HepG2 (cell line): ENCODE measurements around the gene SLX9. TPM values are rescaled to one million over a fixed set of nuclear protein-coding genes. Genes with fewer than 3 reads are reported as not detected.

Source experiments
- ATAC-seq: fragments of 200-7000 bp; cut with Tn5 transposase; 3 replicates; pipeline ENCODE4 v1.9.1; 2020; ENCODE audit warnings: mild to moderate bottlenecking, moderate library complexity
- BruUV-seq: library from RNA; stranded (reverse); fragments of 400-500 nt; replicated peaks from 2 replicates; lab custom pipeline; 2021; lab: Mats Ljungman, UMichigan
- CTCF ChIA-PET: fragments of 300-600 bp; formaldehyde crosslinking; extraction: SDS; loops from one replicate; lab custom pipeline; 2021; ENCODE audit warnings: low total read pairs, inconsistent platforms, low intra/inter-chr PET ratio; lab: Yijun Ruan, JAX
- POLR2A ChIA-PET: fragments of 350-600 bp; sonication (Branson Sonifier 250); formaldehyde crosslinking; loops from one replicate; lab custom pipeline; 2020; ENCODE audit warnings: antibody characterized with exemption, inconsistent platforms; lab: Yijun Ruan, JAX
- DNase-seq: peaks from one replicate; pipeline ENCODE4 v3.0.0-alpha.2; 2015; ENCODE audit warnings: low spot score
- FAIRE-seq: peaks from 3 replicates; lab custom pipeline; 2011; peaks lifted over from hg19 to GRCh38; lab: Jason Lieb, UNC
- H2AFZ ChIP-seq: one replicate; pipeline ENCODE4 v1.6.1; 2011; ENCODE audit warnings: low read length, inconsistent platforms
- H3K27ac ChIP-seq: fragments of 300-600 bp; 3 replicates; pipeline ENCODE4 v1.8.0; 2011; ENCODE audit warnings: mixed run types, mild to moderate bottlenecking, mixed read lengths, low read length, inconsistent platforms; ENCODE audit not compliant: insufficient read depth; ENCODE audit errors: extremely low read length
- H3K27me3 ChIP-seq, 2 experiments: fragments of 200-600 bp in 1 of 2; 2 replicates in 1 of 2; 3 replicates in 1 of 2; pipeline versions ENCODE4 v1.6.0 to v1.8.0; 2011; ENCODE audit warnings: low read length in 2 of 2, mild to moderate bottlenecking in 2 of 2, moderate library complexity in 2 of 2, inconsistent platforms in 1 of 2; ENCODE audit not compliant: insufficient read depth in 2 of 2, control insufficient read depth in 1 of 2
- H3K36me3 ChIP-seq, 2 experiments: fragments of 200-600 bp in 1 of 2; replicated peaks in 1 of 2; 2 replicates in 1 of 2; 3 replicates in 1 of 2; pipeline versions ENCODE4 v1.5.1 to v1.8.0; 2011; ENCODE audit warnings: low read length in 2 of 2, inconsistent platforms in 1 of 2; ENCODE audit not compliant: insufficient read depth in 2 of 2, control insufficient read depth in 1 of 2
- H3K4me1 ChIP-seq: 2 replicates; pipeline ENCODE4 v1.5.1; 2012; ENCODE audit warnings: low read length, inconsistent platforms; ENCODE audit not compliant: insufficient read depth
- H3K4me2 ChIP-seq: 2 replicates; pipeline ENCODE4 v1.6.0; 2011; ENCODE audit warnings: low read depth, low read length, inconsistent platforms
- H3K4me3 ChIP-seq, 3 experiments: fragments of 200-600 bp in 1 of 3; sonication (generic), shearing (Covaris generic) in 1 of 3; replicated peaks in 1 of 3; 2 replicates each; pipeline ENCODE4 v1.5.1; 2011 to 2016; ENCODE audit warnings: low read length in 3 of 3, inconsistent platforms in 2 of 3, low read depth in 2 of 3, mild to moderate bottlenecking in 2 of 3, control low read depth in 1 of 3, mixed read lengths in 1 of 3; ENCODE audit not compliant: insufficient read depth in 1 of 3
- H3K79me2 ChIP-seq: one replicate; pipeline ENCODE4 v1.6.1; 2011; ENCODE audit warnings: low read length, inconsistent platforms; ENCODE audit not compliant: insufficient read depth
- H3K9ac ChIP-seq: 2 replicates; pipeline ENCODE4 v1.6.0; 2011; ENCODE audit warnings: mild to moderate bottlenecking, low read depth, low read length, inconsistent platforms; ENCODE audit not compliant: insufficient read depth
- H3K9me3 ChIP-seq: 2 replicates; pipeline ENCODE4 v1.5.1; 2012; ENCODE audit warnings: mild to moderate bottlenecking, low read length
- H4K20me1 ChIP-seq: 2 replicates; pipeline ENCODE4 v1.6.0; 2011; ENCODE audit warnings: inconsistent platforms, mild to moderate bottlenecking, low read length, moderate library complexity; ENCODE audit not compliant: insufficient read depth
- ATF2 ChIP-seq: sonication (generic); formaldehyde crosslinking; IDR thresholded peaks from 2 replicates; pipeline ENCODE4 v1.4.0; 2020; ENCODE audit warnings: missing genetic modification reagents
- BCL3 ChIP-seq: sonication (generic); formaldehyde crosslinking; IDR thresholded peaks from 2 replicates; pipeline ENCODE4 v1.5.1; 2020; ENCODE audit warnings: mild to moderate bottlenecking, missing genetic modification reagents, moderate library complexity
- ONECUT2 ChIP-seq: sonication (generic); formaldehyde crosslinking; IDR thresholded peaks from 2 replicates; pipeline ENCODE4 v1.4.0; 2020; ENCODE audit warnings: missing genetic modification reagents
- ZBTB38 ChIP-seq: sonication (generic); formaldehyde crosslinking; IDR thresholded peaks from 2 replicates; pipeline ENCODE4 v1.5.1; 2020; ENCODE audit warnings: mild to moderate bottlenecking, missing genetic modification reagents
- ZNF136 ChIP-seq: sonication (generic); formaldehyde crosslinking; IDR thresholded peaks from 2 replicates; pipeline ENCODE4 v1.8.1; 2022; ENCODE audit warnings: low read depth, mild to moderate bottlenecking, moderate library complexity, missing genetic modification reagents
- WGBS: methylation state at CpG from one replicate; pipeline ENCODE4 v1.1.6; 2017; ENCODE audit warnings: low lambda C conversion rate; 5-methylcytosine and 5-hydroxymethylcytosine counted together
- in situ Hi-C: cut with HindIII; loops from 2 replicates; pipeline ENCODE4 v1.10.0; 2017; ENCODE audit warnings: low pct_unique_long_range_greater_than_20kb; ENCODE audit not compliant: extremely low pct_ligation_motif_present
- intact Hi-C: fragments of 100-400 bp; cut with micrococcal nuclease; formaldehyde crosslinking; loops from one replicate; pipeline ENCODE4 v1.10.0; 2022; ENCODE audit not compliant: unreplicated experiment
- polyA plus RNA-seq, 8 experiments: library from polyadenylated mRNA; depleted of rRNA in 3 of 8; stranded (reverse) in 7 of 8; unstranded in 1 of 8; fragments of >200 nt; fragmentation: Illumina TruSeq in 4 of 8; extraction: Trizol in 4 of 8; gene quantifications; 2 replicates each; pipeline versions ENCODE4 v1.2.1 to v1.2.3, GENCODE V29; 2011 to 2016; ENCODE audit warnings: low read depth in 4 of 8, missing spikeins in 1 of 8, mixed read lengths in 1 of 8; ENCODE audit not compliant: insufficient read depth in 1 of 8
- total RNA-seq, 5 experiments: library from RNA; depleted of rRNA; stranded (reverse); fragments of >200 nt; fragmentation: Illumina TruSeq; extraction: Trizol; gene quantifications; 2 replicates each; pipeline ENCODE4 v1.2.3, GENCODE V29; 2016; ENCODE audit warnings: low read depth in 1 of 5
- TF ChIP-seq, protein P1 (sequence below): sonication (generic); formaldehyde crosslinking; conservative IDR thresholded peaks from 2 replicates; pipeline ENCODE4 v1.4.0; 2020; ENCODE audit warnings: missing genetic modification reagents
- TF ChIP-seq, protein P2 (sequence below): sonication (generic); formaldehyde crosslinking; IDR thresholded peaks from 2 replicates; pipeline ENCODE4 v1.8.1; 2023; ENCODE audit warnings: missing genetic modification reagents, inconsistent platforms, borderline replicate concordance

The SLX9 gene
- total and polyA plus RNA-seq, 2 of the 13 experiments (the other 11 are each of a cell fraction or from before 2014, with no cell fraction given) = 21.0 to 47.1 TPM

- TF ChIP-seq, protein P1, sequence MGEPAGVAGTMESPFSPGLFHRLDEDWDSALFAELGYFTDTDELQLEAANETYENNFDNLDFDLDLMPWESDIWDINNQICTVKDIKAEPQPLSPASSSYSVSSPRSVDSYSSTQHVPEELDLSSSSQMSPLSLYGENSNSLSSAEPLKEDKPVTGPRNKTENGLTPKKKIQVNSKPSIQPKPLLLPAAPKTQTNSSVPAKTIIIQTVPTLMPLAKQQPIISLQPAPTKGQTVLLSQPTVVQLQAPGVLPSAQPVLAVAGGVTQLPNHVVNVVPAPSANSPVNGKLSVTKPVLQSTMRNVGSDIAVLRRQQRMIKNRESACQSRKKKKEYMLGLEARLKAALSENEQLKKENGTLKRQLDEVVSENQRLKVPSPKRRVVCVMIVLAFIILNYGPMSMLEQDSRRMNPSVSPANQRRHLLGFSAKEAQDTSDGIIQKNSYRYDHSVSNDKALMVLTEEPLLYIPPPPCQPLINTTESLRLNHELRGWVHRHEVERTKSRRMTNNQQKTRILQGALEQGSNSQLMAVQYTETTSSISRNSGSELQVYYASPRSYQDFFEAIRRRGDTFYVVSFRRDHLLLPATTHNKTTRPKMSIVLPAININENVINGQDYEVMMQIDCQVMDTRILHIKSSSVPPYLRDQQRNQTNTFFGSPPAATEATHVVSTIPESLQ (CRISPR knock-in tag) = no peak
- no peak for TF ChIP-seq ATF2
- TF ChIP-seq ONECUT2 (CRISPR knock-in tag) = no peak
- TF ChIP-seq ZNF136 (CRISPR knock-in tag) = no peak
- TF ChIP-seq, all 625 proteins: peak for 0
These were observed 48.8 kb upstream of the SLX9 start (continued) for GRCh38 chr21:44890961-44891541.

DNA sequence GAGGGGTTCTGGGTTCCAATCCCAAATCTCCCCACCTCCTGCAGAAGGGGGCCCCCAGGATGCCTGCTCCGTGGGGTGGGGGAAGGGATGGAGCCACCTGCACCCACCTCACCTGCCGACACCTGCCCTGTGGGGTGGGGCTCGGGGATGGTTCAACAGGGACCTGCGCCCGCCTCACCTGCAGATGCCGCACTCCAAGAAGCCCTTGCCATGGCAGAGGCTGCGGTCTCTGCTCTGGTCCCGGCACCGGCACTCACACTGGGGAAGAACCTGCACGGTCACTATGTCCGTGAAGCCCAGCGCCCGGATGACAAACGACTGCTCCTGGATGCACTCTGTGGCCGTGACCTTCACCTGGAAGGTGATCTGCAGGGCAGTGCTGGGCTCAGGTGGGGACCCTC is 48.2 kb upstream of the SLX9 start:
- intact Hi-C loops = loop anchor here (1.0 to 5.0 kb wide), 2 partner anchors 16 to 89 kb away; partner anchors contain the start of gene UBE2G2
- 95% methylated on average over 4 of the region's 15 CpGs for WGBS
- FAIRE-seq = no peak

More for the DNA sequence above, 48.2 kb upstream of the SLX9 start:
- 0 out of 2 replicates have a peak, but pooled peaks have one; percentile 35 for TF ChIP-seq ZBTB38 (CRISPR knock-in tag)
- TF ChIP-seq, protein P2, sequence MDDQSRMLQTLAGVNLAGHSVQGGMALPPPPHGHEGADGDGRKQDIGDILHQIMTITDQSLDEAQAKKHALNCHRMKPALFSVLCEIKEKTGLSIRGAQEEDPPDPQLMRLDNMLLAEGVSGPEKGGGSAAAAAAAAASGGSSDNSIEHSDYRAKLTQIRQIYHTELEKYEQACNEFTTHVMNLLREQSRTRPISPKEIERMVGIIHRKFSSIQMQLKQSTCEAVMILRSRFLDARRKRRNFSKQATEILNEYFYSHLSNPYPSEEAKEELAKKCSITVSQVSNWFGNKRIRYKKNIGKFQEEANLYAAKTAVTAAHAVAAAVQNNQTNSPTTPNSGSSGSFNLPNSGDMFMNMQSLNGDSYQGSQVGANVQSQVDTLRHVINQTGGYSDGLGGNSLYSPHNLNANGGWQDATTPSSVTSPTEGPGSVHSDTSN (CRISPR knock-in tag) = no peak
- 0 out of 2 replicates have a peak, but pooled peaks have one; percentile 35 for TF ChIP-seq BCL3 (CRISPR knock-in tag)
- Histone ChIP-seq H3K9me3 (no peaks in the 10 kb centered on the region), H3K79me2 (no peaks in the 10 kb centered on the region), H3K4me3 (no peak overlapping the region), H3K27me3 (peaks cover 3 to 7% of the 10 kb centered on the region in 2 experiments; a peak in 2 of 5 replicates), H3K4me1 (peaks cover 78% of the 10 kb centered on the region), H3K27ac (no peak overlapping the region), H3K9ac (no peak overlapping the region), H3K4me2 (no peak overlapping the region), H2AFZ (no peak overlapping the region), H4K20me1 (no peaks in the 10 kb centered on the region), H3K36me3 (no peaks in the 10 kb centered on the region)
- POLR2A ChIA-PET = interaction anchor here (0.9 to 1.6 kb wide), 3 partner anchors 13 to 22 kb away, joined by 3 to 5 read pairs (median 3); no protein-coding TSS in a partner anchor
- ATAC-seq (no peak), DNase-seq (no peak)
- BruUV-seq = no TSS peak
- in situ Hi-C loops = no loop called here
- CTCF ChIA-PET = no interaction called here
